ENCODE results near the gene DNLZ.

GRCh38 chr9:136331030-136331429 lies 32.5 kb downstream of the DNLZ start:
- TF ChIP-seq EZH2phosphoT487 (IDR thresholded peaks at IDR 0.05; ENCODE audit: borderline replicate concordance, low read length), result no peak
- TF ChIP-seq, protein P1, sequence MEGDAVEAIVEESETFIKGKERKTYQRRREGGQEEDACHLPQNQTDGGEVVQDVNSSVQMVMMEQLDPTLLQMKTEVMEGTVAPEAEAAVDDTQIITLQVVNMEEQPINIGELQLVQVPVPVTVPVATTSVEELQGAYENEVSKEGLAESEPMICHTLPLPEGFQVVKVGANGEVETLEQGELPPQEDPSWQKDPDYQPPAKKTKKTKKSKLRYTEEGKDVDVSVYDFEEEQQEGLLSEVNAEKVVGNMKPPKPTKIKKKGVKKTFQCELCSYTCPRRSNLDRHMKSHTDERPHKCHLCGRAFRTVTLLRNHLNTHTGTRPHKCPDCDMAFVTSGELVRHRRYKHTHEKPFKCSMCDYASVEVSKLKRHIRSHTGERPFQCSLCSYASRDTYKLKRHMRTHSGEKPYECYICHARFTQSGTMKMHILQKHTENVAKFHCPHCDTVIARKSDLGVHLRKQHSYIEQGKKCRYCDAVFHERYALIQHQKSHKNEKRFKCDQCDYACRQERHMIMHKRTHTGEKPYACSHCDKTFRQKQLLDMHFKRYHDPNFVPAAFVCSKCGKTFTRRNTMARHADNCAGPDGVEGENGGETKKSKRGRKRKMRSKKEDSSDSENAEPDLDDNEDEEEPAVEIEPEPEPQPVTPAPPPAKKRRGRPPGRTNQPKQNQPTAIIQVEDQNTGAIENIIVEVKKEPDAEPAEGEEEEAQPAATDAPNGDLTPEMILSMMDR (IDR thresholded peaks at IDR 0.05; ENCODE audit: low read depth, low read length, poor library complexity, severe bottlenecking), result no peak
